KBM-7 (cell line): ENCODE data around the gene AP3S2.
"Not testable (repeated sequence)": the region's sequence is repeated elsewhere in the genome, so short reads cannot be mapped to it uniquely, and the experiment has no call there.

Experiments
- DNase-seq: peaks from one replicate; pipeline ENCODE4 v3.0.0-alpha.2; 2015
- in situ Hi-C: fragments of 300-500 bp; cut with MboI; formaldehyde crosslinking; loops from 2 replicates; pipeline ENCODE4 v1.14.3; 2020; ENCODE audit warnings: low sequenced_read_pairs, low pct_unique_long_range_greater_than_20kb, mixed read lengths

AP3S2 gene

GRCh38 chr15:89792106-89792805, 101.5 kb downstream of the AP3S2 start:
- DNase-seq: no peak
- in situ Hi-C loops: no loop called here

- no peak for DNase-seq
Observed at GRCh38 chr15:89790661-89791060, 103.1 kb downstream of the AP3S2 start.

GRCh38 chr15:89790206-89790605, 103.6 kb downstream of the AP3S2 start:
- no peak for DNase-seq

More at GRCh38 chr15:89790661-89791060, 103.1 kb downstream of the AP3S2 start:
- in situ Hi-C loops: no loop called here

GRCh38 chr15:89788585-89788984, 105.2 kb downstream of the AP3S2 start:
- DNase-seq, in situ Hi-C loops: not testable (repeated sequence)

More at GRCh38 chr15:89790206-89790605, 103.6 kb downstream of the AP3S2 start:
- in situ Hi-C loops: no loop called here

GRCh38 chr15:89787944-89788343, 105.8 kb downstream of the AP3S2 start:
- in situ Hi-C loops: no loop called here
- DNase-seq: no peak

- in situ Hi-C loops: no loop called here
- no peak for DNase-seq
Observed at GRCh38 chr15:89785774-89786140, 108.0 kb downstream of the AP3S2 start.

GRCh38 chr15:89785064-89785773, 108.6 kb downstream of the AP3S2 start:
- no peak for DNase-seq
- in situ Hi-C loops: no loop called here

- DNase-seq: no peak
- in situ Hi-C loops: no loop called here
Observed at GRCh38 chr15:89784686-89784960, 109.2 kb downstream of the AP3S2 start.

- in situ Hi-C loops: no loop called here
- no peak for DNase-seq
Observed at GRCh38 chr15:89783861-89784685, 109.7 kb downstream of the AP3S2 start.

- in situ Hi-C loops: no loop called here
- no peak for DNase-seq
Observed at GRCh38 chr15:89783111-89783860, 110.5 kb downstream of the AP3S2 start.

GRCh38 chr15:89782619-89782950, 111.2 kb downstream of the AP3S2 start:
- in situ Hi-C loops, DNase-seq: not testable (repeated sequence)

GRCh38 chr15:89781891-89782618, 111.7 kb downstream of the AP3S2 start:
- DNase-seq: no peak
- in situ Hi-C loops: no loop called here

GRCh38 chr15:89781055-89781454, 112.7 kb downstream of the AP3S2 start:
- peak; percentile 25 for DNase-seq
- in situ Hi-C loops: no loop called here

- no peak for DNase-seq
- in situ Hi-C loops: no loop called here
Observed at GRCh38 chr15:89780601-89781000, 113.2 kb downstream of the AP3S2 start.
